ENCODE data around the gene FOLR2. TPM values are rescaled to one million over a fixed set of nuclear protein-coding genes. Genes with fewer than 3 reads are reported as not detected.
"Not testable (repeated sequence)": the region's sequence is repeated elsewhere in the genome, so short reads cannot be mapped to it uniquely, and the experiment has no call there.

FOLR2 gene
- total RNA-seq, 1 donor from 2014 or later: not detected

- no peak overlapping the region for H3K4me3 Mint-ChIP-seq (ENCODE audit: unreplicated experiment)
Observed at GRCh38 chr11:72202571-72202970, 14.0 kb upstream of the FOLR2 start.

GRCh38 chr11:72203163-72203562 is 13.4 kb upstream of the FOLR2 start:
- Mint-ChIP-seq H3K27ac (ENCODE audit: unreplicated experiment) (no peak overlapping the region), H3K9me3 (ENCODE audit: unreplicated experiment) (no peaks in the 10 kb centered on the region), H3K4me1 (ENCODE audit: unreplicated experiment) (peaks cover 9% of the 10 kb centered on the region), H3K27me3 (ENCODE audit: unreplicated experiment) (no peaks in the 10 kb centered on the region), H3K36me3 (ENCODE audit: unreplicated experiment) (no peaks in the 10 kb centered on the region), H3K4me3 (ENCODE audit: unreplicated experiment) (no peak overlapping the region)
- DNase-seq (ENCODE audit: extremely low spot score, unreplicated experiment): no peak
- TF ChIP-seq, protein P1, sequence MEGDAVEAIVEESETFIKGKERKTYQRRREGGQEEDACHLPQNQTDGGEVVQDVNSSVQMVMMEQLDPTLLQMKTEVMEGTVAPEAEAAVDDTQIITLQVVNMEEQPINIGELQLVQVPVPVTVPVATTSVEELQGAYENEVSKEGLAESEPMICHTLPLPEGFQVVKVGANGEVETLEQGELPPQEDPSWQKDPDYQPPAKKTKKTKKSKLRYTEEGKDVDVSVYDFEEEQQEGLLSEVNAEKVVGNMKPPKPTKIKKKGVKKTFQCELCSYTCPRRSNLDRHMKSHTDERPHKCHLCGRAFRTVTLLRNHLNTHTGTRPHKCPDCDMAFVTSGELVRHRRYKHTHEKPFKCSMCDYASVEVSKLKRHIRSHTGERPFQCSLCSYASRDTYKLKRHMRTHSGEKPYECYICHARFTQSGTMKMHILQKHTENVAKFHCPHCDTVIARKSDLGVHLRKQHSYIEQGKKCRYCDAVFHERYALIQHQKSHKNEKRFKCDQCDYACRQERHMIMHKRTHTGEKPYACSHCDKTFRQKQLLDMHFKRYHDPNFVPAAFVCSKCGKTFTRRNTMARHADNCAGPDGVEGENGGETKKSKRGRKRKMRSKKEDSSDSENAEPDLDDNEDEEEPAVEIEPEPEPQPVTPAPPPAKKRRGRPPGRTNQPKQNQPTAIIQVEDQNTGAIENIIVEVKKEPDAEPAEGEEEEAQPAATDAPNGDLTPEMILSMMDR (IDR thresholded peaks at IDR 0.05): no peak

More at GRCh38 chr11:72202571-72202970, 14.0 kb upstream of the FOLR2 start:
- no peaks in the 10 kb centered on the region for H3K36me3 Mint-ChIP-seq (ENCODE audit: unreplicated experiment)
- TF ChIP-seq, protein P1 (IDR thresholded peaks at IDR 0.05): no peak
- no peaks in the 10 kb centered on the region for H3K9me3 Mint-ChIP-seq (ENCODE audit: unreplicated experiment)
- H3K27ac Mint-ChIP-seq (ENCODE audit: unreplicated experiment): no peak overlapping the region
- DNase-seq (ENCODE audit: extremely low spot score, unreplicated experiment): no peak
- H3K27me3 Mint-ChIP-seq (ENCODE audit: unreplicated experiment): no peaks in the 10 kb centered on the region
- peaks cover 9% of the 10 kb centered on the region for H3K4me1 Mint-ChIP-seq (ENCODE audit: unreplicated experiment)

- Mint-ChIP-seq H3K27ac (ENCODE audit: unreplicated experiment) (peak overlapping the region; percentile 40), H3K4me1 (ENCODE audit: unreplicated experiment) (peaks cover 9% of the 10 kb centered on the region), H3K36me3 (ENCODE audit: unreplicated experiment) (no peaks in the 10 kb centered on the region), H3K27me3 (ENCODE audit: unreplicated experiment) (peaks cover 9% of the 10 kb centered on the region), H3K4me3 (ENCODE audit: unreplicated experiment) (no peak overlapping the region), H3K9me3 (ENCODE audit: unreplicated experiment) (peaks cover 8% of the 10 kb centered on the region)
- TF ChIP-seq, protein P1 (IDR thresholded peaks at IDR 0.05): no peak
- DNase-seq (ENCODE audit: extremely low spot score, unreplicated experiment): no peak
Observed at GRCh38 chr11:72204886-72205285, 11.7 kb upstream of the FOLR2 start.

GRCh38 chr11:72206794-72207193 is 9.8 kb upstream of the FOLR2 start:
- not testable (repeated sequence) for DNase-seq (ENCODE audit: extremely low spot score, unreplicated experiment); H3K4me1 Mint-ChIP-seq (ENCODE audit: unreplicated experiment); H3K27ac Mint-ChIP-seq (ENCODE audit: unreplicated experiment); H3K36me3 Mint-ChIP-seq (ENCODE audit: unreplicated experiment); H3K4me3 Mint-ChIP-seq (ENCODE audit: unreplicated experiment); H3K9me3 Mint-ChIP-seq (ENCODE audit: unreplicated experiment)
- peaks cover 23% of the 10 kb centered on the region for H3K27me3 Mint-ChIP-seq (ENCODE audit: unreplicated experiment)

- Mint-ChIP-seq H3K9me3 (ENCODE audit: unreplicated experiment) (peaks cover 10% of the 10 kb centered on the region), H3K4me1 (ENCODE audit: unreplicated experiment) (peaks cover 9% of the 10 kb centered on the region), H3K4me3 (ENCODE audit: unreplicated experiment) (no peak overlapping the region), H3K27me3 (ENCODE audit: unreplicated experiment) (peaks cover 35% of the 10 kb centered on the region), H3K36me3 (ENCODE audit: unreplicated experiment) (no peaks in the 10 kb centered on the region), H3K27ac (ENCODE audit: unreplicated experiment) (no peak overlapping the region)
- TF ChIP-seq, protein P1 (IDR thresholded peaks at IDR 0.05): no peak
- no peak for DNase-seq (ENCODE audit: extremely low spot score, unreplicated experiment)
Observed at GRCh38 chr11:72208281-72208680, 8.3 kb upstream of the FOLR2 start.

DNA sequence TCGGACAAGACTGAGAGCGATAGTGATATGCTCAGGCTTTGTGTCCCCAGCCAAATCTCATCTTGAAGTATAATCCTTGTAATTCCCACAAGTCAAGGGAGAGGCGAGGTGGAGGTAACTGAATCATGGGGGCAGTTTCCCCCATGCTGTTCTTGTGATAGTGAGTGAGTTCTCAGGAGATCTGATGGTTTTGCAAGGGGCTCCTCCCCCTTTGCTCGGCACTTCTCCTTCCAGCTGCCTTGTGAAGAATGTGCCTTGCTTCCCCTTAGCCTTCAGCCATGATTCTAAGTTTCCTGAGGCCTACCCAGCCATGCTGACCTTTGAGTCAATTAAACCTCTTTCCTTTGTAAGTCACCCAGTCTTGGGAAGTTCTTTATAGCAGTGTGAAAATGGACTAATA is 7.5 kb upstream of the FOLR2 start:
- H3K36me3 Mint-ChIP-seq (ENCODE audit: unreplicated experiment): no peaks in the 10 kb centered on the region
- H3K4me3 Mint-ChIP-seq (ENCODE audit: unreplicated experiment): no peak overlapping the region
- peaks cover 10% of the 10 kb centered on the region for H3K9me3 Mint-ChIP-seq (ENCODE audit: unreplicated experiment)
- TF ChIP-seq, protein P1 (IDR thresholded peaks at IDR 0.05): no peak
- H3K27ac Mint-ChIP-seq (ENCODE audit: unreplicated experiment): no peak overlapping the region
- no peak for DNase-seq (ENCODE audit: extremely low spot score, unreplicated experiment)
- peaks cover 9% of the 10 kb centered on the region for H3K4me1 Mint-ChIP-seq (ENCODE audit: unreplicated experiment)
- H3K27me3 Mint-ChIP-seq (ENCODE audit: unreplicated experiment): peaks cover 41% of the 10 kb centered on the region

Data from osteocyte (in vitro differentiated cells).